CD4-positive, CD25-positive, alpha-beta regulatory T cell (primary cell): ENCODE measurements around the gene ZKSCAN8. TPM values are rescaled to one million over a fixed set of nuclear protein-coding genes. Genes with fewer than 3 reads are reported as not detected.
"Not testable (repeated sequence)": the region's sequence is repeated elsewhere in the genome, so short reads cannot be mapped to it uniquely, and the experiment has no call there.

Source experiments
- ATAC-seq, 2 donors: fragments of 150-1000 bp; cut with Tn5 transposase; one replicate each; pipeline ENCODE4 v1.10.0; 2021; ENCODE audit warnings: low read depth in 2 of 2, moderate number of reproducible peaks in 2 of 2, moderate library complexity in 1 of 2
- DNase-seq, 3 donors: peaks; one replicate each; pipeline versions ENCODE4 v3.0.0 to v3.0.0-alpha.2; 2012 to 2022; ENCODE audit warnings: mixed read lengths in 1 of 3
- H3K27ac ChIP-seq: one replicate; pipeline ENCODE4 v1.7.0; 2013; ENCODE audit warnings: mild to moderate bottlenecking, low read length; ENCODE audit not compliant: insufficient read depth, poor library complexity, severe bottlenecking
- H3K27me3 ChIP-seq: one replicate; pipeline ENCODE4 v1.7.0; 2013; ENCODE audit warnings: low read length; ENCODE audit not compliant: control insufficient read depth, insufficient read depth
- H3K36me3 ChIP-seq: one replicate; pipeline ENCODE4 v1.7.0; 2013; ENCODE audit warnings: mild to moderate bottlenecking, low read length, moderate library complexity; ENCODE audit not compliant: control insufficient read depth, insufficient read depth
- H3K4me1 ChIP-seq: 2 replicates; pipeline ENCODE4 v1.7.0; 2013; ENCODE audit warnings: mild to moderate bottlenecking, low read length; ENCODE audit not compliant: insufficient read depth, control insufficient read depth, poor library complexity, severe bottlenecking
- H3K4me3 ChIP-seq: one replicate; pipeline ENCODE4 v1.7.0; 2013; ENCODE audit warnings: low read depth, mild to moderate bottlenecking, low read length, moderate library complexity
- H3K9me3 ChIP-seq, 2 experiments: 1 replicate in 1 of 2; 2 replicates in 1 of 2; pipeline ENCODE4 v1.7.0; 2013; ENCODE audit warnings: low read length in 2 of 2, mild to moderate bottlenecking in 1 of 2, moderate library complexity in 1 of 2; ENCODE audit not compliant: control insufficient read depth in 2 of 2
- H3K27ac Mint-ChIP-seq, 3 donors: one replicate each; pipeline ENCODE4 v1.8.0; 2020 to 2022; ENCODE audit warnings: mild to moderate bottlenecking in 3 of 3, mixed read lengths in 3 of 3, moderate library complexity in 2 of 3
- H3K27me3 Mint-ChIP-seq: one replicate; pipeline ENCODE4 v1.8.0; 2022; ENCODE audit warnings: mild to moderate bottlenecking, mixed read lengths
- H3K36me3 Mint-ChIP-seq: one replicate; pipeline ENCODE4 v1.8.0; 2020; ENCODE audit warnings: mixed read lengths
- H3K4me1 Mint-ChIP-seq, 4 donors: one replicate each; pipeline ENCODE4 v1.8.0; 2020 to 2022; ENCODE audit warnings: mixed read lengths in 4 of 4, mild to moderate bottlenecking in 1 of 4
- H3K4me3 Mint-ChIP-seq, 4 donors: one replicate each; pipeline ENCODE4 v1.8.0; 2020 to 2022; ENCODE audit warnings: mild to moderate bottlenecking in 4 of 4, mixed read lengths in 4 of 4, moderate library complexity in 3 of 4
- H3K9me3 Mint-ChIP-seq, 7 donors: one replicate each; pipeline ENCODE4 v1.8.0; 2020 to 2022; ENCODE audit warnings: mixed read lengths in 7 of 7, mild to moderate bottlenecking in 3 of 7, moderate library complexity in 2 of 7
- polyA plus RNA-seq, 4 donors: library from polyadenylated mRNA; unstranded; fragments of 300-500 nt; fragmentation: Illumina TruSeq; gene quantifications; one replicate each; pipeline ENCODE4 v1.2.3, GENCODE V29; 2021
- total RNA-seq: library from RNA; stranded (reverse); gene quantifications from one replicate; pipeline ENCODE4 v1.2.3, GENCODE V29; 2022

The ZKSCAN8 gene
- total and polyA plus RNA-seq, 5 donors from 2014 or later, result 0.78 to 27.4 (median 1.6) TPM

GRCh38 chr6:28115799-28116198, 25.9 kb upstream of the ZKSCAN8 start:
- no peak overlapping the region for H3K27ac Mint-ChIP-seq
- DNase-seq (no peak), ATAC-seq (no peak)
- H3K36me3 ChIP-seq, result peaks cover 38% of the 10 kb centered on the region
- no peaks in the 10 kb centered on the region for H3K27me3 ChIP-seq
- H3K27ac ChIP-seq, result no peak overlapping the region
- H3K4me3 Mint-ChIP-seq, result no peak overlapping the region
- no peak overlapping the region for H3K4me3 ChIP-seq
- peaks cover 0 to 4% (median 0%) of the 10 kb centered on the region in 4 donors for H3K4me1 Mint-ChIP-seq
- H3K4me1 ChIP-seq, result no peaks in the 10 kb centered on the region
- peaks cover 0 to 1% (median 0%) of the 10 kb centered on the region in 7 donors for H3K9me3 Mint-ChIP-seq
- no peaks in the 10 kb centered on the region for H3K27me3 Mint-ChIP-seq
- no peaks in the 10 kb centered on the region for H3K9me3 ChIP-seq
- H3K36me3 Mint-ChIP-seq, result peaks cover 44% of the 10 kb centered on the region

- H3K27me3 ChIP-seq, result no peaks in the 10 kb centered on the region
- ATAC-seq, result no peak
- H3K4me3 ChIP-seq, result no peak overlapping the region
- Mint-ChIP-seq H3K36me3 (peaks cover 49% of the 10 kb centered on the region), H3K4me1 (peaks cover 0 to 4% (median 0%) of the 10 kb centered on the region in 4 donors), H3K4me3 (no peak overlapping the region), H3K9me3 (peaks cover 0 to 1% (median 0%) of the 10 kb centered on the region in 7 donors), H3K27me3 (no peaks in the 10 kb centered on the region), H3K27ac (no peak overlapping the region)
- no peaks in the 10 kb centered on the region for H3K4me1 ChIP-seq
- H3K9me3 ChIP-seq, result no peaks in the 10 kb centered on the region
- no peak for DNase-seq
- H3K36me3 ChIP-seq, result peaks cover 38% of the 10 kb centered on the region
- no peak overlapping the region for H3K27ac ChIP-seq
These were observed 24.2 kb upstream of the ZKSCAN8 start for GRCh38 chr6:28117386-28118050.

GRCh38 chr6:28118217-28118616, 23.5 kb upstream of the ZKSCAN8 start:
- ATAC-seq, result no peak
- Mint-ChIP-seq H3K4me1 (peaks cover 0 to 6% (median 3%) of the 10 kb centered on the region in 4 donors), H3K27me3 (no peaks in the 10 kb centered on the region), H3K4me3 (no peak overlapping the region), H3K9me3 (peaks cover 0 to 1% (median 0%) of the 10 kb centered on the region in 7 donors), H3K27ac (peak overlapping the region in 1 of 3 donors; percentile 48), H3K36me3 (peaks cover 51% of the 10 kb centered on the region)
- no peak overlapping the region for H3K27ac ChIP-seq
- no peak overlapping the region for H3K4me3 ChIP-seq
- H3K36me3 ChIP-seq, result peaks cover 38% of the 10 kb centered on the region
- no peaks in the 10 kb centered on the region for H3K4me1 ChIP-seq
- no peak for DNase-seq
- no peaks in the 10 kb centered on the region for H3K9me3 ChIP-seq
- no peaks in the 10 kb centered on the region for H3K27me3 ChIP-seq

- peaks cover 29% of the 10 kb centered on the region for H3K36me3 Mint-ChIP-seq
- Histone ChIP-seq H3K36me3 (peaks cover 23% of the 10 kb centered on the region), H3K4me1 (peaks cover 23% of the 10 kb centered on the region), H3K4me3 (no peak overlapping the region), H3K27ac (no peak overlapping the region), H3K27me3 (no peaks in the 10 kb centered on the region), H3K9me3 (no peaks in the 10 kb centered on the region)
- no peaks in the 10 kb centered on the region for H3K27me3 Mint-ChIP-seq
- H3K4me3 Mint-ChIP-seq, result peak overlapping the region in 1 of 4 donors; percentile 38
- peaks cover 22 to 38% (median 24%) of the 10 kb centered on the region in 4 donors for H3K4me1 Mint-ChIP-seq
- H3K9me3 Mint-ChIP-seq, result no peaks in the 10 kb centered on the region
- no peak for DNase-seq
- peak overlapping the region in 1 of 3 donors; percentile 30 for H3K27ac Mint-ChIP-seq
- ATAC-seq, result no peak
These were observed 19.8 kb upstream of the ZKSCAN8 start for GRCh38 chr6:28121876-28122275.

- peak overlapping the region in 1 of 3 donors; percentile 91 for H3K27ac Mint-ChIP-seq
- peaks cover 26 to 42% (median 28%) of the 10 kb centered on the region in 4 donors for H3K4me1 Mint-ChIP-seq
- not testable (repeated sequence) for ATAC-seq
These were observed 19.4 kb upstream of the ZKSCAN8 start for GRCh38 chr6:28122283-28122682.

GRCh38 chr6:28124350-28124970, 17.2 kb upstream of the ZKSCAN8 start, which contains the start of gene ZSCAN16:
Gene ZSCAN16 (plus strand): TSS chr6:28124609. CDS start chr6:28125444, 835 bp downstream.
- Histone ChIP-seq H3K36me3 (peaks cover 33% of the 10 kb centered on the region), H3K27ac (peak within 1 kb of the TSS; percentile 89), H3K4me1 (peaks cover 23% of the 10 kb centered on the region), H3K4me3 (peak within 1 kb of the TSS; percentile 97), H3K9me3 (no peaks in the 10 kb centered on the region), H3K27me3 (no peaks in the 10 kb centered on the region)
- Mint-ChIP-seq H3K27me3 (no peaks in the 10 kb centered on the region), H3K27ac (peak within 1 kb of the TSS; percentile 91 to 97 (median 94)), H3K36me3 (peaks cover 25% of the 10 kb centered on the region), H3K9me3 (no peaks in the 10 kb centered on the region), H3K4me3 (peak within 1 kb of the TSS; percentile 86 to 96 (median 94)), H3K4me1 (peaks cover 32 to 58% (median 40%) of the 10 kb centered on the region in 4 donors)
- peak; percentile 90 for ATAC-seq
- peak; percentile 63 to 87 (median 71) for DNase-seq

More at GRCh38 chr6:28122283-28122682, 19.4 kb upstream of the ZKSCAN8 start:
- Mint-ChIP-seq H3K36me3 (peaks cover 32% of the 10 kb centered on the region), H3K4me3 (peak overlapping the region in 1 of 4 donors; percentile 38)
- peaks cover 23% of the 10 kb centered on the region for H3K4me1 ChIP-seq
- peaks cover 27% of the 10 kb centered on the region for H3K36me3 ChIP-seq
- H3K9me3 ChIP-seq, DNase-seq, H3K4me3 ChIP-seq, H3K27me3 Mint-ChIP-seq, H3K27ac ChIP-seq, H3K27me3 ChIP-seq, H3K9me3 Mint-ChIP-seq: not testable (repeated sequence)

GRCh38 chr6:28124971-28125353, 16.7 kb upstream of the ZKSCAN8 start:
- peak in 1 of 3 donors; percentile 57 for DNase-seq
- Histone ChIP-seq H3K9me3 (no peaks in the 10 kb centered on the region), H3K4me1 (peaks cover 23% of the 10 kb centered on the region), H3K27ac (peak overlapping the region; percentile 89), H3K4me3 (peak overlapping the region; percentile 97), H3K36me3 (peaks cover 31% of the 10 kb centered on the region), H3K27me3 (no peaks in the 10 kb centered on the region)
- H3K27me3 Mint-ChIP-seq, result no peaks in the 10 kb centered on the region
- H3K36me3 Mint-ChIP-seq, result peaks cover 26% of the 10 kb centered on the region
- H3K9me3 Mint-ChIP-seq, result no peaks in the 10 kb centered on the region
- peaks cover 33 to 63% (median 41%) of the 10 kb centered on the region in 4 donors for H3K4me1 Mint-ChIP-seq
- ATAC-seq, result peak; percentile 28 to 34
- H3K27ac Mint-ChIP-seq, result peak overlapping the region; percentile 91 to 97 (median 94)
- peak overlapping the region; percentile 86 to 96 (median 94) for H3K4me3 Mint-ChIP-seq
